Fibroblast of skin of abdomen (primary cell): ENCODE data around the gene GMFB. TPM values are rescaled to one million over a fixed set of nuclear protein-coding genes. Genes with fewer than 3 reads are reported as not detected.

Experiments used
- DNase-seq: peaks from one replicate; pipeline ENCODE4 v3.0.0-alpha.2; 2013
- polyA plus RNA-seq, 2 experiments: library from polyadenylated mRNA; unstranded; fragments of 120-200 nt; gene quantifications; one replicate each; pipeline ENCODE4 v1.2.1, GENCODE V29; 2013; ENCODE audit not compliant: insufficient read length in 2 of 2

Gene GMFB
- polyA plus RNA-seq (2013, experiment 1 of 2; ENCODE audit: insufficient read length), result 53.3 TPM
- polyA plus RNA-seq (2013, experiment 2 of 2; ENCODE audit: insufficient read length), result 54.1 TPM

- DNase-seq, result peak; percentile 93
Measured at GRCh38 chr14:54488646-54489317, at the start of gene GMFB. TSS of gene GMFB (minus strand) at chr14:54488980. CDS start at chr14:54488927, 53 bp downstream.

GRCh38 chr14:54538055-54538454 is 49.3 kb upstream of the GMFB start:
- no peak for DNase-seq

DNA sequence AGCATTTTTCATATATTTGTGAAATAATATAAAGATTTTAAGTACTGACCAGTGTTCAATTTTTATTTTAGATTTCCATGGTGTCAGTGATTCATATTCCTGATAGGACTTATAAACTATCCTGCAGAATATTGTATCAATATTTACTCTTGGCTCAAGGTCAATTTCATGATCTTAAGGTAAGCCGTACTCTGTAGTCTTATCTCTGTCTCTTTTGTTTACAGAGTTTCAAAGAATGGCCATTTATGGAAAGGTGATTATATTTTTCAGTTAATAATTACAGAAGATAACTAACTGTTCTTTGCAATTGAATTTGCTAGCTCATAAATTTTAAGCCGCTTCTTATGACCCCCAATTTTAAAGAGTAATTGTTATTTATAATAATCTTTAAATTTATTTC is 48.9 kb upstream of the GMFB start:
- DNase-seq, result no peak

DNA sequence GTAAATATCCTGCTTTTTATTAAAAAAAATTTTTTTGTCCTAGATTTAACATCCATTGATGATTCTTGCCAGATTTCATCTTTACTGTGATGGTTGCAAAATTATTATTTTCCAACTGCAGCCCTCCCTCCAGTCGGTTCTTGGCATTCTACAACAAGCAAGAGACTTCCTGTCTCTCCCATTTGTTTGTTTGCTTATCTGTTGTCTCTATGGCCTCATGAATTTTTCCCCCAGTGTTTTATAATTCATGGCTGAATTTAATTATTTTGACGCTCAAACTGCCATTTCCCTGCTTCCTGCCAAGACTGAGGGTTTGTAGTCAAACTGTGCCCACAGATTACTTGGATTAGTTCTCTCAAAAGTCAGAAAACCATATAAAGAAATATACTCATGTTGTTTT is 46.9 kb upstream of the GMFB start:
- no peak for DNase-seq

GRCh38 chr14:54535126-54535525 is 46.3 kb upstream of the GMFB start:
- DNase-seq, result peak; percentile 25

DNA sequence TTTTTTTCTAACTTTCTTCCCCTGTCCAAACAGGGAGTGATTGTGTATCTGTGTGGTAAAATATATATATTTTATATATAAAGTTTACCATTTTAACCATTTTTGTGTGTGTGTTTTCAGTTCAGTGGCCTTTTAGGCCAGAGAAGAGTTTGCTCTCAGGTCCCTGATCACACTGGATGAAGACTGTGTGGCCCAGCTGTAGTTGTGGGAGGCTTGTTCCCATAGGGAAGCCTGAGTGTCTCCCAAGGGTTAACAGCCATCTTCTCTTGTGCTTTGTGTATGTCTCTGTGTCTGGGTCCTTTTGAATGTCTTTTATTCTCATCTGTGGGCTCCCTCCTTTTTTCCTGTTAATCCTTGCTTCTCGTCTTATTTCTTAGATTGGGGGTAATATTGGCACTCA is 44.3 kb upstream of the GMFB start:
- DNase-seq, result no peak

DNA sequence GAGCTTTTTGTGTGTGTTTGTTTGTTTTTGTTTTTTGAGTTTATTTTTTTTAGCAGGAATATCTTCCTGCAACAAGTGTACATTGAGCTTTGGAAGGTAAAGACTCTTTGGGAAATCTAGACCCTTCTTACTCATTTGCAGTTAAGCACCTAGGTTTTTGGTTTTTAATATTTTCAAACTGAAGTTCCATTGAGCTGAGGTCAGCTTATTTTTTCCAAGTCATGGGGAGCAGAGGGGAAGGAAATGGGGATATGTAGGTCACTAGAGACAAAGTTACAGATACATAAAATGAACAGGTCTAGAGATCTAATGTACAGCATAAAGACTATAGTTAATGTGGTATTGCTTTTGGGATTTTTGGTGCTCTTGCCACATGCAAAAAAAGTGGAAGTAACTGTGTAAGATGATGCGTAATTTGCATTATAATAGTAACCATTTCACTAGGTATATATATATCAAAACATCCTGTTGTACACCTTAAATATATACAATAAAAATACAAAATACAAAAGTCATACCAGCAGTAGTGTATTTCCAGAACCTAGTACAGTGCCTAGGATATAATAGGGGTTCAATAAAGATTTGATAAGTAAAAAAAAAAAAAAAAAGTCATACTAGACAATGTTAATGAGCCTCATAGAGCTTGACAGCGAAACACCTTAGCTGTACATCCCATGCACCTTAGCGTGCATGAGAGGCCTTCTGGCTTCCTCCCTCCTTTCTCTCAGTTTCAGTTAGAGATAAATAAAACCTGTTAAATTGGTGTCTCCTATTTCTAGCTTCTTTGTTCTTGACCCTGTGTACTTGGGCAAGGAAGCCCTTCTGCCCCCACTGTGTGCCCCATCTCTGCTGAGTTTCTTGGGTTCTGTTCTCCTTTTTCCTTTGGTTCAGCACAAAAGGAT is 43.6 kb upstream of the GMFB start:
- no peak for DNase-seq

DNA sequence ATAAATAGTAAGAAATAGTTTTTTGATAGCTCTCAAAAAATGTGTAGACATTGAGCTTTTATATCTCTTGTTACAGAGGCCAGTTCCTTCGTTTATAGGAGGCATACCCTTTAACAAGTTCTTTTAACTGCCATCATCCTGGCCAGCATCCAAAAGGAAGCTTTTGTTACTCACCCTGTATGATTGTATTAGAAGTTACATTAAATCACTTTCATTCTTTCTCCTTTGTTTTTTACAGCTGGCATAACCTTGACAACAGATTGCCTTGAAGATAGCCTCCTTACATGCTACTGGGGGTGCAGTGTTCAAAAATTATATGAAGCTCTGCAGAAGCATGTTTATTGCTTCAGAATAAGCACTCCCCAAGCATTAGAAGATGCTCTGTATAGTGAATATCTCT is 41.0 kb upstream of the GMFB start:
- peak; percentile 65 for DNase-seq

DNA sequence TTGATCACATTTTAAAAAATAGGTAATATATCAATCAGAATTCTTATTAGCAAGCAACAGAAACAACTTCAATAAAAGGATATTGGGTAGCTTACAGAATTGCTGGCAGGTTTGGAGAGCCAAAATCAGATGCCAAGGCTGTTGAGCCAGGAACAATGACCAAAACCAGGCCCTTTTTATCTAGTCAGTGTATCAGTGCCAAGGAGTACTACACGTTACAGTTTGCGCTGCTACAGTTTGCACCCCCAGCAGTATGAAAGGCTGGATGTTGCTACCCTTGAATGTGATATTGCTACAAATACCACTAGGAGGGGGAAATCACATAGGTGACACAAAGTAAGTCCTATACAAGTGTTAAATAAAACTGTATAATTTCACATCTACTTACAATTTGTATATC is 40.2 kb upstream of the GMFB start:
- no peak for DNase-seq

DNA sequence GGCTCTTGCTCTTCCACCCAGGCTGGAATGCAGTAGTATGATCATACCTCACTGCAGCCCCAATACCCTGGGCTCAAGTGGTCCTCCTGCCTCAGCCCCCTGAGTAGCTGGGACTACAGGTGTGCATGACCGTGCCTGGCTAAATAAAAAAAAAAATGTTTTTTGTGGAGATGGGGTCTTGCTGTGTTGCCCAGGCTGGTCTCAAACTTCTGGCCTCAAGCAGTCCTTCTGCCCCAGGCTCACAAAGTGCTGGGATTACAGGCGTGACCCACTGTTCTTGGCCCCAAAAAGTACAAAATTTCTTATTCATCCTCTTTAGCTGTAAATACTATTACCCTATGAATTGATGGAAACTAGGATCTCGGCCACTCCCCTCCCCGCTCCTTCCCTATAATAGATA is 35.6 kb upstream of the GMFB start:
- DNase-seq, result no peak

DNA sequence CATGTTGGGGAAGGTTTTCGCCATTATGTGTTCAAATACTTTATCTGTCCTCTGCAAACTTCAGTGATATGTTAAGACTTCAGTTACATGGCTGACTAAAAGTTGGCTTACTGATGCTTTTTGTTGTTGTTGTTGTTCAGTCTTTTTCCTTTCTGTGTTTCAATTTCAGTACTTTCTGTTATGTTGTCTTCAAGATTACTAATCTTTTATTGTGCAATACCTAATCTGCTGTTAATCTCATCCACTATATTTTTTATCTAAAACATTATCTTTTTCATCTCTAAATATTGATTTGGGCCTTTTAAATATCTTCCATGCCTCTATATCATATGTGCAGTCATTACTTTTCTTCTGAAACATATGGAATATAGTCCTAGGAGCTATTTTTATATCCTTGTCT is 27.9 kb upstream of the GMFB start:
- DNase-seq, result no peak

DNA sequence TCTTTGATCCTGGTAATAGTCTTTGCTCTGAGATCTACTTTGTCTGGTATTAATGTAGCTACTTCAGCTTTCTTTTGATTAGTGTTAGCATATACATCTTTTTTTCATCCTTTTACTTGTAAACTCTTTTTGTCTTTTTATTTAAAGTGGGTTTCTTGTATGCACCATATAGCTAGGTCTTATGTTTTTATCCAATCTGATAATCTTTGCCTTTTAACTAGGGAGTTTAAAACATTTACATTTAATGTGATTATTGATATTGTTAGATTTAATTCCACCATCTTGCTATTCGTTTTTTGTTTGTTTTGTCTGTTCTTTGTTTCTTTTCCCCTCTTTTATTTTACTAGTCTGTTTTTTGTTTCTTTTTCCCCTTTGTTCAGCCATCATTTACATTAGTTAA is 26.9 kb upstream of the GMFB start:
- no peak for DNase-seq

DNA sequence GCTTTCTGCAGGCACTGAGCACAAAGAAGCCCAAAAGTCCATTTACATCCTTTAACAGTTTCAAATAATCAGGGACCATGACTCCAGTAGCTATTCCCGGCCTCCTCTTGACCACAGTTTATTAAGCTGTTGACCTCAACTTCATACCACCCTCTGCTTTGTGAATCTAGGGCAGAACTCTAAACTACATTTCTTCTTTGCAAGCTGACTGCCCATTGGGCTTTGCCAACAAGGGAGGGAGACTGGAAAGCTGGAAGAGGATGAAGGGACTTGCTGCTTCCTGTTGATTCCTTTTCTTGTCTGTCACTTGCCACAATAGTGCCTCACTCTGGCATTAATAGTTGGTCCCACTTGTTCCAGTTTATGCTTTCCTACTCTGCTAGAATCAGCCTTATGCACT is 23.6 kb upstream of the GMFB start:
- no peak for DNase-seq

GRCh38 chr14:54509546-54510501 is 21.0 kb upstream of the GMFB start, which contains the start of gene CGRRF1:
TSS of gene CGRRF1 (plus strand) at chr14:54509906. CDS start at chr14:54509960, 54 bp downstream.
- DNase-seq, result peak; percentile 99

GRCh38 chr14:54503486-54503885 is 14.7 kb upstream of the GMFB start:
- DNase-seq, result peak; percentile 49

GRCh38 chr14:54502602-54503001 is 13.8 kb upstream of the GMFB start:
- no peak for DNase-seq

- no peak for DNase-seq
Measured at GRCh38 chr14:54501480-54501879, 12.7 kb upstream of the GMFB start.

- DNase-seq, result no peak
Measured at GRCh38 chr14:54500744-54501143, 12.0 kb upstream of the GMFB start.

GRCh38 chr14:54498579-54498978 is 9.8 kb upstream of the GMFB start:
- no peak for DNase-seq

DNA sequence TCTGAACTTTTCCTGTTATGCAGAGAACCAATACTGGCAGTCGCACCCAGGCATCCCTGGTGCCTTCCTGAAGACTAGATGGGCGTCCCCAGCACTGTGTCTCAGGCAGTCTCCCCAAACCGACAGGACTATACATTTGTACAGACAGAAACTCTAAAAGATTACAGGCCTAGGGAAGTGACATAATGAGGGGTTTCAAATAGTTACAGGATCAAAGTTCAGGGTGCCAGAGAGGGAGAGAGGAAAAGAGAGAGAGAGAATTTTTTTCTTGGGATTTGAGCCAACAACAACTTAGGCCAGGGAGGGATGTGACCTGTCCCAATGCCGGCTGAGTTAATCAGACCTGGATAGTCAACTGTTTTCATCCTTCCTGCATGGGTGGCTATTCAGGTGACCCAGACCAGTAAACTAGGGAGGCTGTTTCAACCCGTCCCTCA is 9.3 kb upstream of the GMFB start:
- DNase-seq, result no peak

DNA sequence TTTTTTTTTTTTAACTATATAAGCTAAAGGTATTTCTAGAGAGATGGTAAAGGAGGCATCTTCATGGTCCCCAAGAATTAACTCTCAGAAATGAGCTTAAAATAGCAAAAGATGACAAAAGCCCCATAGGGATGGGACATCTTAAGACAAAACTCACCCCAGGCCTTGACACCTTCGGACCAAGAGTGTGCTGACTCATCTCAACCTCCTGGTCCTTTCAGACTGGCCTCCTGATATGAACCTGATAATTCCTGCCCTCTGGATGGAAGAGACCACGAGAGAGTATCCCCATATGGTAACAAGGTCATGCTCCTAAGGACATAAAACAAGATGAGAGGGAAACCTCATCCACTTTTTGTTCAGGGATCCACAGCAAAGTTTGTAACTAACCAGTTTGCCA is 8.4 kb upstream of the GMFB start:
- no peak for DNase-seq

- DNase-seq, result no peak
Measured at GRCh38 chr14:54493293-54493692, 4.5 kb upstream of the GMFB start.
